ENCODE measurements around the gene OAS1.
A peak's percentile ranks its signal among the peaks of the same experiment; 100 is the strongest.

The OAS1 gene

DNA sequence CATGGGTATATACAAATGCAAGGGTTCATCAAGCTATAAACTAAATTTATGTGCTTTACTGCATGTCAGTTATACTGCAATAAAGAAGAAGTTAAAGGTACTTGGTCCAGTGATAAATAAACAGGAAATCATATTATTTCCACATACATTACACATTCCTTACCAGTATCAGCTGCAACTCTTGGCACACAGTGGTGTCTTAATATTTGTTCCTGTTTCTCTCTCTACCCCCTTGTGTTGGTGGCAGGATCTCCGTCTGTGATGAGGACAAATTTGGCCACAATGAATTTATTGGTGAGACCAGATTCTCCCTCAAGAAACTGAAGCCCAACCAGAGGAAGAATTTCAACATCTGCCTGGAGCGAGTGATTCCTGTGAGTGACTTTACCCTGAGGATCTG lies 19.2 kb upstream of the OAS1 start:
- Histone ChIP-seq H3K4me3 (ENCODE audit: low read length) (no peak overlapping the region), H4K20me1 (ENCODE audit: insufficient read depth, low read length) (no peaks in the 10 kb centered on the region), H2AFZ (ENCODE audit: low read depth, low read length) (no peak overlapping the region), H3K79me2 (ENCODE audit: low read length) (no peaks in the 10 kb centered on the region), H3K36me3 (replicated peaks; ENCODE audit: low read depth, low read length) (no peaks in the 10 kb centered on the region), H3K27ac (ENCODE audit: low read length) (no peak overlapping the region), H3K4me2 (ENCODE audit: low read length) (no peak overlapping the region), H3K27me3 (ENCODE audit: low read depth, low read length) (peaks cover 33% of the 10 kb centered on the region), H3K4me1 (ENCODE audit: low read length) (no peaks in the 10 kb centered on the region), H3K9ac (ENCODE audit: low read length) (no peak overlapping the region), H3K9me3 (ENCODE audit: insufficient read depth, low read length) (no peaks in the 10 kb centered on the region; the same call in 1 of the 2 replicates)
- TF ChIP-seq EZH2phosphoT487 (IDR thresholded peaks at IDR 0.05; ENCODE audit: low read depth): no peak
- TF ChIP-seq CTCF (IDR thresholded peaks at IDR 0.05; ENCODE audit: low read depth, low read length): no peak

DNA sequence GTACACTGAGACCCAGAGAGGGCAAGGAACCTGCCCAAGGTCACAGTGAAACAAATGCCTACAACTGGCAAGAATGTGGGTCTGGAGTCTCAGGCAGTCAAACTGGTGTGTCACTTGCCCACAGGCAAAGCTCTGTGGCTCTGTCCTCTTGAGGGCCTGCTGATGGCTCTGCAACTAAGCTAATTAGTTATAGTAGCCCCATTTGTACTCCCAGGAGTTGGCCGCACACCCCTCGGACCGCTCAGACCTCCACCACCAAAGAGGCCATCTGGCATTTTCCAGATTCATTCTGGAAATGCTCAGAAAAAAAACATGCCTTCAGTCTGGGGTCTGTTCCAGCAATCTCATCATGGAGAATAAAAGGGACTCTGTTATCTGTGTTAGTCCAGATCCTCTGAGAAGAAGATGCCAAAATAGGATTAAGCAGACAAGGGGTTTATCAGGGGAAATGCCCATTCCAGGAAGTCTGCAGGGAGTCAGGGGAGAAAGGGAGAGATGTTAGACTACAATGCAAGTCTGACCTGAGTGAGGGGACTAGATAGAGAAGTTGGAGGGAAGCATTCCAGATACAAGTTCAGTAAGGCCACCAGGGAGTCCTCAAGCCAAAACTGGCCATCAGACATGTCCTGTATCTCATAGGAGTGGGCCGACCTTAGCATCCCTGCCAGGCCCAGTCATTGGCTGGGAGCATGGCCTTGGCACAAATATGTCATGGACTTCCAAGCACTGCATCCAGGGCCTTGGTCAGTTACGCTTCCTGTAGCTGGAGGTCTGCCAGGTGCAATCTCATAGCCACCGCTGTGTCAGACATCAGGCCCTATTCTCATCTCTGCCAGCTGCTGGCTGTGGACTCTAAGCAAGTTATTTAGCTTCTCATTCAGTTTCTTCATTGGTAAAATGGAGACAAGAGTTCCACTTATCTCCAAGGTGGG lies 15.4 kb upstream of the OAS1 start:
- H3K4me2 ChIP-seq (ENCODE audit: low read length): no peak overlapping the region
- H3K9ac ChIP-seq (ENCODE audit: low read length): no peak overlapping the region
- no peaks in the 10 kb centered on the region for H3K79me2 ChIP-seq (ENCODE audit: low read length)
- no peaks in the 10 kb centered on the region for H4K20me1 ChIP-seq (ENCODE audit: insufficient read depth, low read length)
- H3K36me3 ChIP-seq (replicated peaks; ENCODE audit: low read depth, low read length): no peaks in the 10 kb centered on the region
- peaks cover 27% of the 10 kb centered on the region for H3K4me1 ChIP-seq (ENCODE audit: low read length)
- no peak overlapping the region for H3K4me3 ChIP-seq (ENCODE audit: low read length)
- H3K27me3 ChIP-seq (ENCODE audit: low read depth, low read length): peaks cover 12% of the 10 kb centered on the region
- TF ChIP-seq EZH2phosphoT487 (IDR thresholded peaks at IDR 0.05; ENCODE audit: low read depth) (no peak), CTCF (IDR thresholded peaks at IDR 0.05; ENCODE audit: low read depth, low read length) (no peak)
- H3K27ac ChIP-seq (ENCODE audit: low read length): no peak overlapping the region
- no peaks in the 10 kb centered on the region; the same call in 1 of the 2 replicates for H3K9me3 ChIP-seq (ENCODE audit: insufficient read depth, low read length)
- H2AFZ ChIP-seq (ENCODE audit: low read depth, low read length): no peak overlapping the region

DNA sequence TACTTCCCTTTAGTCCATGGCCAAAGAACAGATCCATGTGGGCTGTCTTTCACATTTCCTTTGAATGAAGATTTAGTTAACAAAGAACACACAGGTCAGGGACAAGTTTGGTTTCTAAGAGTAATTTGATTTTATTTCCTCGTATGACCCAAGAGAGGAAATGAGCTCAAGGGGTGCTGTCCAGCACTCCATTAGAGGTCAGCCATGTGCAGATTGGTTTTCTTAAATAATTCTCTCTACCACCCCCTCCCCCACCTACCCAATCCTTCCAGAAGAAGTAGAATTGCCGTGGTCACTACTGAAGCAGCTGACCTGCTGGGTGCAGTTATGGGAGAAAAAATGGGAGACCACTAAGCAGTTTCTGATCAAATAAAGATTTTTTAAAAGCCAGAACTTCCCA lies 13.9 kb upstream of the OAS1 start:
- Histone ChIP-seq H3K36me3 (replicated peaks; ENCODE audit: low read depth, low read length) (no peaks in the 10 kb centered on the region), H3K9me3 (ENCODE audit: insufficient read depth, low read length) (no peaks in the 10 kb centered on the region), H2AFZ (ENCODE audit: low read depth, low read length) (no peak overlapping the region), H4K20me1 (ENCODE audit: insufficient read depth, low read length) (no peaks in the 10 kb centered on the region), H3K27ac (ENCODE audit: low read length) (no peak overlapping the region), H3K9ac (ENCODE audit: low read length) (no peak overlapping the region), H3K4me3 (ENCODE audit: low read length) (no peak overlapping the region), H3K27me3 (ENCODE audit: low read depth, low read length) (peaks cover 3% of the 10 kb centered on the region), H3K4me1 (ENCODE audit: low read length) (peaks cover 27% of the 10 kb centered on the region), H3K4me2 (ENCODE audit: low read length) (no peak overlapping the region), H3K79me2 (ENCODE audit: low read length) (no peaks in the 10 kb centered on the region)
- TF ChIP-seq CTCF (IDR thresholded peaks at IDR 0.05; ENCODE audit: low read depth, low read length): no peak
- TF ChIP-seq EZH2phosphoT487 (IDR thresholded peaks at IDR 0.05; ENCODE audit: low read depth): no peak

GRCh38 chr12:112894128-112894527 lies 12.6 kb upstream of the OAS1 start:
- no peak for TF ChIP-seq CTCF (IDR thresholded peaks at IDR 0.05; ENCODE audit: low read depth, low read length)
- TF ChIP-seq EZH2phosphoT487 (IDR thresholded peaks at IDR 0.05; ENCODE audit: low read depth): no peak
- no peaks in the 10 kb centered on the region for H3K79me2 ChIP-seq (ENCODE audit: low read length)

More at GRCh38 chr12:112894128-112894527, 12.6 kb upstream of the OAS1 start:
- Histone ChIP-seq H3K4me3 (ENCODE audit: low read length) (no peak overlapping the region), H2AFZ (ENCODE audit: low read depth, low read length) (no peak overlapping the region), H3K9me3 (ENCODE audit: insufficient read depth, low read length) (no peaks in the 10 kb centered on the region), H4K20me1 (ENCODE audit: insufficient read depth, low read length) (no peaks in the 10 kb centered on the region), H3K4me2 (ENCODE audit: low read length) (peak overlapping the region; percentile 46), H3K36me3 (replicated peaks; ENCODE audit: low read depth, low read length) (no peaks in the 10 kb centered on the region), H3K27ac (ENCODE audit: low read length) (peak overlapping the region; percentile 27; the same call in 1 of the 2 replicates), H3K4me1 (ENCODE audit: low read length) (peaks cover 27% of the 10 kb centered on the region), H3K9ac (ENCODE audit: low read length) (no peak overlapping the region), H3K27me3 (ENCODE audit: low read depth, low read length) (peaks cover 3% of the 10 kb centered on the region; the same call in 1 of the 2 replicates)

All from OCI-LY3 (cell line).